HepG2 (cell line): ENCODE data around the gene TGM2. TPM values are rescaled to one million over a fixed set of nuclear protein-coding genes. Genes with fewer than 3 reads are reported as not detected.

Experiments
- ATAC-seq: fragments of 200-7000 bp; cut with Tn5 transposase; 3 replicates; pipeline ENCODE4 v1.9.1; 2020; ENCODE audit warnings: mild to moderate bottlenecking, moderate library complexity
- BruUV-seq: library from RNA; stranded (reverse); fragments of 400-500 nt; replicated peaks from 2 replicates; lab custom pipeline; 2021; lab: Mats Ljungman, UMichigan
- CTCF ChIA-PET: fragments of 300-600 bp; formaldehyde crosslinking; extraction: SDS; loops from one replicate; lab custom pipeline; 2021; ENCODE audit warnings: low total read pairs, inconsistent platforms, low intra/inter-chr PET ratio; lab: Yijun Ruan, JAX
- POLR2A ChIA-PET: fragments of 350-600 bp; sonication (Branson Sonifier 250); formaldehyde crosslinking; loops from one replicate; lab custom pipeline; 2020; ENCODE audit warnings: antibody characterized with exemption, inconsistent platforms; lab: Yijun Ruan, JAX
- DNase-seq: peaks from one replicate; pipeline ENCODE4 v3.0.0-alpha.2; 2015; ENCODE audit warnings: low spot score
- FAIRE-seq: peaks from 3 replicates; lab custom pipeline; 2011; peaks lifted over from hg19 to GRCh38; lab: Jason Lieb, UNC
- H2AFZ ChIP-seq: one replicate; pipeline ENCODE4 v1.6.1; 2011; ENCODE audit warnings: low read length, inconsistent platforms
- H3K27ac ChIP-seq: fragments of 300-600 bp; 3 replicates; pipeline ENCODE4 v1.8.0; 2011; ENCODE audit warnings: mixed run types, mild to moderate bottlenecking, mixed read lengths, low read length, inconsistent platforms; ENCODE audit not compliant: insufficient read depth; ENCODE audit errors: extremely low read length
- H3K27me3 ChIP-seq, 2 experiments: fragments of 200-600 bp in 1 of 2; 2 replicates in 1 of 2; 3 replicates in 1 of 2; pipeline versions ENCODE4 v1.6.0 to v1.8.0; 2011; ENCODE audit warnings: low read length in 2 of 2, mild to moderate bottlenecking in 2 of 2, moderate library complexity in 2 of 2, inconsistent platforms in 1 of 2; ENCODE audit not compliant: insufficient read depth in 2 of 2, control insufficient read depth in 1 of 2
- H3K36me3 ChIP-seq, 2 experiments: fragments of 200-600 bp in 1 of 2; replicated peaks in 1 of 2; 2 replicates in 1 of 2; 3 replicates in 1 of 2; pipeline versions ENCODE4 v1.5.1 to v1.8.0; 2011; ENCODE audit warnings: low read length in 2 of 2, inconsistent platforms in 1 of 2; ENCODE audit not compliant: insufficient read depth in 2 of 2, control insufficient read depth in 1 of 2
- H3K4me1 ChIP-seq: 2 replicates; pipeline ENCODE4 v1.5.1; 2012; ENCODE audit warnings: low read length, inconsistent platforms; ENCODE audit not compliant: insufficient read depth
- H3K4me2 ChIP-seq: 2 replicates; pipeline ENCODE4 v1.6.0; 2011; ENCODE audit warnings: low read depth, low read length, inconsistent platforms
- H3K4me3 ChIP-seq, 3 experiments: fragments of 200-600 bp in 1 of 3; sonication (generic), shearing (Covaris generic) in 1 of 3; replicated peaks in 1 of 3; 2 replicates each; pipeline ENCODE4 v1.5.1; 2011 to 2016; ENCODE audit warnings: low read length in 3 of 3, inconsistent platforms in 2 of 3, low read depth in 2 of 3, mild to moderate bottlenecking in 2 of 3, control low read depth in 1 of 3, mixed read lengths in 1 of 3; ENCODE audit not compliant: insufficient read depth in 1 of 3
- H3K79me2 ChIP-seq: one replicate; pipeline ENCODE4 v1.6.1; 2011; ENCODE audit warnings: low read length, inconsistent platforms; ENCODE audit not compliant: insufficient read depth
- H3K9ac ChIP-seq: 2 replicates; pipeline ENCODE4 v1.6.0; 2011; ENCODE audit warnings: mild to moderate bottlenecking, low read depth, low read length, inconsistent platforms; ENCODE audit not compliant: insufficient read depth
- H3K9me3 ChIP-seq: 2 replicates; pipeline ENCODE4 v1.5.1; 2012; ENCODE audit warnings: mild to moderate bottlenecking, low read length
- H4K20me1 ChIP-seq: 2 replicates; pipeline ENCODE4 v1.6.0; 2011; ENCODE audit warnings: inconsistent platforms, mild to moderate bottlenecking, low read length, moderate library complexity; ENCODE audit not compliant: insufficient read depth
- MAX ChIP-seq: IDR thresholded peaks from 2 replicates; pipeline ENCODE4 v1.6.1; 2012; ENCODE audit warnings: inconsistent platforms
- NFYB ChIP-seq: sonication (generic); formaldehyde crosslinking; IDR thresholded peaks from 2 replicates; pipeline ENCODE4 v1.4.0; 2020; ENCODE audit warnings: missing genetic modification reagents
- RFX1 ChIP-seq: fragments of 450-650 bp; IDR thresholded peaks from 2 replicates; pipeline ENCODE4 v1.6.1; 2017
- ZNF343 ChIP-seq: sonication (generic); formaldehyde crosslinking; IDR thresholded peaks from 2 replicates; pipeline ENCODE4 v1.4.0; 2020; ENCODE audit warnings: mild to moderate bottlenecking, missing genetic modification reagents
- WGBS: methylation state at CpG from one replicate; pipeline ENCODE4 v1.1.6; 2017; ENCODE audit warnings: low lambda C conversion rate; 5-methylcytosine and 5-hydroxymethylcytosine counted together
- in situ Hi-C: cut with HindIII; loops from 2 replicates; pipeline ENCODE4 v1.10.0; 2017; ENCODE audit warnings: low pct_unique_long_range_greater_than_20kb; ENCODE audit not compliant: extremely low pct_ligation_motif_present
- intact Hi-C: fragments of 100-400 bp; cut with micrococcal nuclease; formaldehyde crosslinking; loops from one replicate; pipeline ENCODE4 v1.10.0; 2022; ENCODE audit not compliant: unreplicated experiment
- polyA plus RNA-seq, 8 experiments: library from polyadenylated mRNA; depleted of rRNA in 3 of 8; stranded (reverse) in 7 of 8; unstranded in 1 of 8; fragments of >200 nt; fragmentation: Illumina TruSeq in 4 of 8; extraction: Trizol in 4 of 8; gene quantifications; 2 replicates each; pipeline versions ENCODE4 v1.2.1 to v1.2.3, GENCODE V29; 2011 to 2016; ENCODE audit warnings: low read depth in 4 of 8, missing spikeins in 1 of 8, mixed read lengths in 1 of 8; ENCODE audit not compliant: insufficient read depth in 1 of 8
- total RNA-seq, 5 experiments: library from RNA; depleted of rRNA; stranded (reverse); fragments of >200 nt; fragmentation: Illumina TruSeq; extraction: Trizol; gene quantifications; 2 replicates each; pipeline ENCODE4 v1.2.3, GENCODE V29; 2016; ENCODE audit warnings: low read depth in 1 of 5

Gene TGM2
- total and polyA plus RNA-seq, 2 of the 13 experiments (the other 11 are each of a cell fraction or from before 2014, with no cell fraction given) = 4.2 to 46.4 TPM

DNA sequence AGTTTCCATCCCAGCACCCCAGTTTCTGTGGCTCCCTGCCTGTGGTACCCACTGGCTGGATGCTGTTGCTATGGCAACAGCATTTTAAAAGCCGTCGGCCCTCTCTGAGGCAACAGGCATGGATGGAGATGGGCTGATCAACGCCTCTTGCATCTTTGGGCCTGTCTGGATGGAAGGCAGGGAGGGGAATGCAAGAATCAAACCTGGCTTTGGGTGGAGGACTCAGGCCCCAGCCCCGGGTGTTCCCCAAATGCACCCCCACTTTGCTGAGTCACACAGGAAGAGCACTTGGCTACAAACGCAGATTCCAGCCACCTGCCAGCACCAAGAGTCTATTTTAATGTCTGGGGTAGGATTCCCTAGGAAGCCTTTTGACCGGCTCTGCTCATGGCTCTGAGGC, 45.7 kb upstream of the TGM2 start:
- Histone ChIP-seq H3K9ac (no peak overlapping the region), H4K20me1 (no peaks in the 10 kb centered on the region), H2AFZ (no peak overlapping the region), H3K9me3 (no peaks in the 10 kb centered on the region), H3K4me2 (no peak overlapping the region), H3K4me3 (no peak overlapping the region), H3K4me1 (no peaks in the 10 kb centered on the region), H3K27me3 (peaks cover 4 to 29% of the 10 kb centered on the region in 2 experiments; a peak in 3 of 5 replicates), H3K27ac (no peak overlapping the region), H3K79me2 (no peaks in the 10 kb centered on the region), H3K36me3 (no peaks in the 10 kb centered on the region)
- FAIRE-seq = no peak
- no TSS peak for BruUV-seq
- POLR2A ChIA-PET = no interaction called here
- 19% methylated on average over 6 of the region's 6 CpGs for WGBS
- CTCF ChIA-PET = no interaction called here
- in situ Hi-C loops (loop anchor here (25.0 kb wide), 1 partner anchor 648 kb away; no protein-coding TSS in a partner anchor), intact Hi-C loops (no loop called here)
- no peak for DNase-seq
- no peak for ATAC-seq
- no peak for TF ChIP-seq NFYB
- peak; percentile 76 for TF ChIP-seq RFX1

DNA sequence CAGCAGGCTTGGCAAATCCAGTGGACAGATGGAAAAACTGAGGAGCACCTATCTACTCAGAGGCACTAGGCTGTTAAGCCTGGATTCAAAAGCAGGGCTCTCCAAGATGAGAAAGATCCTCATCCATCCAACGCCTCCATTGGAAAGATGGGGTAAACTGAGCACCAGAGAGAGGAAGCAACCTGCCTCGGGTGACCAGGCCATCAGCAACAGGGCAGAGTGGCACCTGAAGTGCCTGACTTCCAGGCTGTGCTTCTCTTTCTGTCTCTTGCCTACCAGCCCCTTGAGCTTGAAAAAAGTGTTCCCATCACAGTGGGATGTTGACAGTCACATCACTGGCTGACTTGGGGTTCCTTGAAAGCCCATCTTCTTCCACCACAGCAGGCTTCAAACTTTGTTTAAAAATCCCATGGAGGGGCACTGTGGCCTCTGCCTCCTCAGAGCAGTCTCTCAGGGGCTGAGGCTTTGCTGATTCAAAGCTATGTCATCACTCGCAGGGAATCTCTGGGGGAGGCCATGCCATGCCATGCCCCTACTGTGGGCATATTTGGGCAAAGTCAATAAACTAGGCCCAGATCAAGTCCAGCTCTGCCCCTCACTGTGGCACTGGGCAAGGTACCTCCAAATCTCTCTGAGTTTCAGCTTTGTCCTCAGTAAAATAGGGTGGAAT, 44.8 kb upstream of the TGM2 start:
- no peaks in the 10 kb centered on the region for H3K4me1 ChIP-seq
- POLR2A ChIA-PET = no interaction called here
- ATAC-seq = no peak
- CTCF ChIA-PET = no interaction called here
- H3K27me3 ChIP-seq = peaks cover 4 to 29% of the 10 kb centered on the region in 2 experiments; a peak in 3 of 5 replicates
- H3K79me2 ChIP-seq = no peaks in the 10 kb centered on the region
- no peak for FAIRE-seq
- H2AFZ ChIP-seq = no peak overlapping the region
- H3K4me3 ChIP-seq = no peak overlapping the region
- DNase-seq = no peak
- no peak for TF ChIP-seq MAX
- TF ChIP-seq ZNF343 (CRISPR knock-in tag) = no peak
- 26% methylated on average over 3 of the region's 3 CpGs for WGBS
- in situ Hi-C loops = loop anchor here (25.0 kb wide), 1 partner anchor 648 kb away; no protein-coding TSS in a partner anchor
- intact Hi-C loops = no loop called here
- no TSS peak for BruUV-seq
- no peaks in the 10 kb centered on the region for H3K36me3 ChIP-seq
- H3K9me3 ChIP-seq = no peaks in the 10 kb centered on the region
- no peak overlapping the region for H3K4me2 ChIP-seq
- H3K9ac ChIP-seq = no peak overlapping the region
- no peaks in the 10 kb centered on the region for H4K20me1 ChIP-seq
- H3K27ac ChIP-seq = no peak overlapping the region
